Neuronal stem cell (in vitro differentiated cells): ENCODE results near the gene MRPS31.
"Not testable (repeated sequence)": the region's sequence is repeated elsewhere in the genome, so short reads cannot be mapped to it uniquely, and the experiment has no call there.

ENCODE experiments used
- DNase-seq: peaks from one replicate; pipeline ENCODE4 v3.0.0-alpha.2; 2013; ENCODE audit warnings: low spot score
- H2AFZ ChIP-seq: one replicate; pipeline ENCODE4 v1.6.1; 2013; ENCODE audit warnings: mild to moderate bottlenecking, low read length, inconsistent platforms
- H2AK5ac ChIP-seq: 2 replicates; pipeline ENCODE4 v1.6.1; 2013; ENCODE audit warnings: low read depth, mild to moderate bottlenecking, inconsistent platforms, low read length, moderate library complexity, mixed read lengths
- H2BK120ac ChIP-seq: 2 replicates; pipeline ENCODE4 v1.6.1; 2013; ENCODE audit warnings: low read depth, mild to moderate bottlenecking, inconsistent platforms, low read length, moderate library complexity, mixed read lengths
- H2BK12ac ChIP-seq: one replicate; pipeline ENCODE4 v1.6.1; 2013; ENCODE audit warnings: low read length, inconsistent platforms
- H2BK15ac ChIP-seq: 2 replicates; pipeline ENCODE4 v1.6.1; 2013; ENCODE audit warnings: mild to moderate bottlenecking, low read length, inconsistent platforms, mixed read lengths
- H2BK5ac ChIP-seq: one replicate; pipeline ENCODE4 v1.6.1; 2013; ENCODE audit warnings: inconsistent platforms, mild to moderate bottlenecking, low read length, moderate library complexity
- H3K14ac ChIP-seq: one replicate; pipeline ENCODE4 v1.6.1; 2013; ENCODE audit warnings: low read length, inconsistent platforms
- H3K18ac ChIP-seq: 2 replicates; pipeline ENCODE4 v1.6.1; 2013; ENCODE audit warnings: low read length, inconsistent platforms
- H3K23ac ChIP-seq: 2 replicates; pipeline ENCODE4 v1.6.1; 2013; ENCODE audit warnings: low read depth, mild to moderate bottlenecking, mixed read lengths, low read length, inconsistent platforms; ENCODE audit not compliant: poor library complexity
- H3K27ac ChIP-seq: replicated peaks from 3 replicates; pipeline ENCODE4 v1.5.1; 2013; ENCODE audit warnings: low read length, inconsistent platforms
- H3K27me3 ChIP-seq, 3 experiments: 2 replicates each; pipeline ENCODE4 v1.6.1; 2013; ENCODE audit warnings: low read length in 3 of 3, mild to moderate bottlenecking in 2 of 3, inconsistent platforms in 1 of 3, low read depth in 1 of 3, mixed read lengths in 1 of 3, moderate library complexity in 1 of 3; ENCODE audit not compliant: control insufficient read depth in 3 of 3, insufficient read depth in 3 of 3
- H3K36me3 ChIP-seq, 2 donors: replicated peaks in 1 of 2; 2 replicates each; pipeline ENCODE4 v1.6.1; 2013; ENCODE audit warnings: low read length in 2 of 2; ENCODE audit not compliant: control insufficient read depth in 2 of 2, insufficient read depth in 2 of 2
- H3K4ac ChIP-seq: 2 replicates; pipeline ENCODE4 v1.6.1; 2013; ENCODE audit warnings: inconsistent platforms, mild to moderate bottlenecking, low read length, moderate library complexity
- H3K4me1 ChIP-seq, 2 donors: 1 replicate in 1 of 2; 2 replicates in 1 of 2; pipeline ENCODE4 v1.6.1; 2013; ENCODE audit warnings: low read length in 2 of 2, low read depth in 1 of 2; ENCODE audit not compliant: control insufficient read depth in 2 of 2, insufficient read depth in 1 of 2
- H3K4me2 ChIP-seq: one replicate; pipeline ENCODE4 v1.6.1; 2013; ENCODE audit warnings: mild to moderate bottlenecking, low read length, inconsistent platforms; ENCODE audit not compliant: insufficient read depth, poor library complexity, severe bottlenecking
- H3K4me3 ChIP-seq, 2 donors: 2 replicates each; pipeline ENCODE4 v1.5.1; 2013; ENCODE audit warnings: low read length in 2 of 2, mild to moderate bottlenecking in 2 of 2, inconsistent platforms in 1 of 2, moderate library complexity in 1 of 2
- H3K79me1 ChIP-seq: one replicate; pipeline ENCODE4 v1.6.1; 2013; ENCODE audit warnings: low read depth, mild to moderate bottlenecking, inconsistent platforms, low read length, moderate library complexity
- H3K9ac ChIP-seq: one replicate; pipeline ENCODE4 v1.6.1; 2013; ENCODE audit warnings: mild to moderate bottlenecking, low read depth, low read length, inconsistent platforms; ENCODE audit not compliant: poor library complexity
- H3K9me3 ChIP-seq, 2 donors: replicated peaks in 1 of 2; 2 replicates each; pipeline versions ENCODE3 to v1.6.1; 2013; ENCODE audit warnings: low read length in 2 of 2, mild to moderate bottlenecking in 2 of 2, inconsistent platforms in 1 of 2, low read depth in 1 of 2, mixed read lengths in 1 of 2, moderate library complexity in 1 of 2; ENCODE audit not compliant: control insufficient read depth in 2 of 2, insufficient read depth in 1 of 2
- H4K8ac ChIP-seq: one replicate; pipeline ENCODE4 v1.6.1; 2013; ENCODE audit warnings: low read depth, mild to moderate bottlenecking, inconsistent platforms, low read length, moderate library complexity
- H4K91ac ChIP-seq: one replicate; pipeline ENCODE4 v1.6.1; 2013; ENCODE audit warnings: low read length, low read depth, mild to moderate bottlenecking, inconsistent platforms; ENCODE audit not compliant: poor library complexity
- WGBS, 2 donors: extraction: QIAGEN DNeasy Blood & Tissue Kit; methylation state at CpG; one replicate each; pipeline ENCODE4 v1.1.7; 2013; ENCODE audit warnings: missing lambda C conversion rate in 2 of 2, mixed read lengths in 1 of 2; ENCODE audit not compliant: insufficient read length in 2 of 2, insufficient replicate concordance in 1 of 2; ENCODE audit errors: extremely low coverage in 2 of 2; 5-methylcytosine and 5-hydroxymethylcytosine counted together

MRPS31 gene

GRCh38 chr13:40714433-40714832 is 56.6 kb downstream of the MRPS31 start:
- WGBS, 2 donors = no CpG with 5 or more reads among the region's 1 CpG
- not testable (repeated sequence) for H2AFZ ChIP-seq, H3K79me1 ChIP-seq, H3K27ac ChIP-seq, H3K9me3 ChIP-seq, H3K14ac ChIP-seq, H3K18ac ChIP-seq, H2BK5ac ChIP-seq, H3K4me3 ChIP-seq, H3K4me1 ChIP-seq, H2BK120ac ChIP-seq, H4K8ac ChIP-seq, H3K9ac ChIP-seq, DNase-seq, H3K4me2 ChIP-seq, H2AK5ac ChIP-seq, H2BK15ac ChIP-seq, H3K23ac ChIP-seq, H3K4ac ChIP-seq, H3K36me3 ChIP-seq, H2BK12ac ChIP-seq, H3K27me3 ChIP-seq, H4K91ac ChIP-seq

- Histone ChIP-seq H3K14ac (no peak overlapping the region), H3K79me1 (no peaks in the 10 kb centered on the region)
- no CpG with 5 or more reads among the region's 2 CpGs for WGBS, 2 donors
Measured at GRCh38 chr13:40706439-40706838, 64.6 kb downstream of the MRPS31 start.

GRCh38 chr13:40697711-40698110 is 73.3 kb downstream of the MRPS31 start:
- H4K8ac ChIP-seq = no peak overlapping the region
- H3K9ac ChIP-seq = no peak overlapping the region
- no peak for DNase-seq
- H3K18ac ChIP-seq = no peak overlapping the region
- H3K9me3 ChIP-seq = no peaks in the 10 kb centered on the region
- no peak overlapping the region for H2BK12ac ChIP-seq
- H2AFZ ChIP-seq = no peak overlapping the region
- no peak overlapping the region for H2BK15ac ChIP-seq
- H4K91ac ChIP-seq = no peak overlapping the region
- H3K4ac ChIP-seq = no peak overlapping the region
- H3K79me1 ChIP-seq = no peaks in the 10 kb centered on the region
- no peaks in the 10 kb centered on the region for H3K36me3 ChIP-seq
- no peak overlapping the region for H3K14ac ChIP-seq
- H2AK5ac ChIP-seq = no peak overlapping the region
- no peak overlapping the region for H3K4me3 ChIP-seq
- H3K27ac ChIP-seq = no peak overlapping the region
- H3K23ac ChIP-seq = no peak overlapping the region
- no peaks in the 10 kb centered on the region for H3K27me3 ChIP-seq
- H3K4me2 ChIP-seq = no peak overlapping the region
- WGBS, 2 donors = no CpG with 5 or more reads among the region's 5 CpGs
- no peak overlapping the region for H2BK5ac ChIP-seq
- no peak overlapping the region for H2BK120ac ChIP-seq
- no peaks in the 10 kb centered on the region for H3K4me1 ChIP-seq

More at GRCh38 chr13:40706439-40706838, 64.6 kb downstream of the MRPS31 start:
- Histone ChIP-seq H3K9me3 (peaks cover 0 to 3% of the 10 kb centered on the region in 2 donors), H3K4me1 (no peaks in the 10 kb centered on the region), H3K23ac (no peak overlapping the region), H2BK5ac (no peak overlapping the region), H2AFZ (no peak overlapping the region), H3K27ac (no peak overlapping the region), H2BK15ac (no peak overlapping the region), H3K9ac (no peak overlapping the region), H2AK5ac (no peak overlapping the region), H3K27me3 (no peaks in the 10 kb centered on the region), H4K91ac (no peak overlapping the region), H3K4me3 (no peak overlapping the region), H3K18ac (no peak overlapping the region), H4K8ac (no peak overlapping the region), H3K36me3 (no peaks in the 10 kb centered on the region), H3K4me2 (no peak overlapping the region), H2BK12ac (no peak overlapping the region), H3K4ac (no peak overlapping the region), H2BK120ac (no peak overlapping the region)
- no peak for DNase-seq

GRCh38 chr13:40694426-40694825 is 76.6 kb downstream of the MRPS31 start:
- Histone ChIP-seq H2BK5ac (no peak overlapping the region), H2BK15ac (no peak overlapping the region), H2BK120ac (no peak overlapping the region), H3K79me1 (no peaks in the 10 kb centered on the region), H3K27ac (no peak overlapping the region), H3K36me3 (no peaks in the 10 kb centered on the region), H3K14ac (no peak overlapping the region), H3K4me2 (no peak overlapping the region), H3K4me1 (no peaks in the 10 kb centered on the region), H3K9ac (no peak overlapping the region), H4K91ac (no peak overlapping the region), H3K18ac (no peak overlapping the region), H3K23ac (no peak overlapping the region), H3K9me3 (no peaks in the 10 kb centered on the region), H3K4me3 (no peak overlapping the region), H4K8ac (no peak overlapping the region), H2AFZ (no peak overlapping the region), H3K4ac (no peak overlapping the region), H2BK12ac (no peak overlapping the region), H2AK5ac (no peak overlapping the region), H3K27me3 (no peaks in the 10 kb centered on the region)
- WGBS, 2 donors = no CpG with 5 or more reads among the region's 4 CpGs
- no peak for DNase-seq
